CD4-positive, alpha-beta T cell treated with Interleukin-17A for 4 hours (primary cell): ENCODE data around the gene ST6GALNAC3.
"Not testable (repeated sequence)": the region's sequence is repeated elsewhere in the genome, so short reads cannot be mapped to it uniquely, and the experiment has no call there.

Experiments used
- DNase-seq: peaks from one replicate; pipeline ENCODE4 v3.0.0-alpha.2; 2020; ENCODE audit warnings: mixed read lengths

ST6GALNAC3 gene

DNA sequence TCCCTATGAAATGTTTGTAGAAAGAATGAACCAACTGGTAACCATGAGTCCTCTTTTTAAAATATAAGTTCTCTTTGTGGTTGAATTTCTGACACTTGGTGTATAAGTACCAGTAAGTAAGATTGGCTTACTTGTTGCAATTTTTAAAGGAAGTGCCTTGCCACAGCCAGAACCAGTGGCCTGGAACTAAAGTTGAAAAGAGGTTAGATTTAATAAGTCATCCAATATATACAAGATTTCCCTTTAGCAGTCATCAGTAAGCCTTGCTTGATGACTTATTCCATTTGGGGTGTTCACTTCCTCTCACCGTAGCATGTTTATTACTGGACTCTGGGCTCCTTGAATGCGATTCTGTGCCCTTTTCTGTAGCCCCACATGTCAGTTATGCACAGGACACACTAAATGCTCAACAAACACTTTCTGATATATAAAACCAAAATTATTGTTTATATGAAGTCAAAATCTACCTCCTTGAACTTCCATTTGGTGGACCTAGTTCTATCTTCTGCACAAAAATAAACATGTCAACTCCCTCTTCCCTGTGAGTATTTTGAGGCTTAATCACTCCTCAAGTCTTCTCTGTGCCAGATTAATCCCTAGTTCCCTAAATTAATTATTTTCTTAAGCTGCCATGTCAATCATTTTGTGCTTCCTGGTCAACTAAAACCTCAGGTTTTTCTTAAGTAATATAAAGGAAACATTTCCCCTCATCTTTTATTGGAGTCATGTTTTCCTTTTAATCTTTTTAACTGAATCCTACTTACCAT, 218.1 kb downstream of the ST6GALNAC3 start:
- DNase-seq: no peak

DNA sequence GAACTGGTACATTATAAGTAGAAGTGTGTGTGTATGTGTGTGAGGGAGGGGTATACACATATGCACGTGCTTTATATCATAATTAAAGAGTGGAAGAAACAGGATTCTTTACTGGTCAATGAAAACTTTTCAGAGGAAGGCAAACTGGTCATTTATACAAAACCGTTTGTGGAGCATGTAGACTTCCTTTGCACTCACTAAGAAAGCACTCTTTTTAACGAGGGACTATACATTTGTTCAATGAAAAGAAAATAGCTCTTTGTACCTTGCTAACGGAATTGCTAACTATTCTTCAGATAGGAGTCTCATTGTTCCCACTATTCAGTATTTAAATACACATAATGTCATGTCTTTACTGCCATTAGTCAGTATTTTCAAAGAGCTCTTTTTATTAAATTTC, 219.3 kb downstream of the ST6GALNAC3 start:
- DNase-seq: no peak

DNA sequence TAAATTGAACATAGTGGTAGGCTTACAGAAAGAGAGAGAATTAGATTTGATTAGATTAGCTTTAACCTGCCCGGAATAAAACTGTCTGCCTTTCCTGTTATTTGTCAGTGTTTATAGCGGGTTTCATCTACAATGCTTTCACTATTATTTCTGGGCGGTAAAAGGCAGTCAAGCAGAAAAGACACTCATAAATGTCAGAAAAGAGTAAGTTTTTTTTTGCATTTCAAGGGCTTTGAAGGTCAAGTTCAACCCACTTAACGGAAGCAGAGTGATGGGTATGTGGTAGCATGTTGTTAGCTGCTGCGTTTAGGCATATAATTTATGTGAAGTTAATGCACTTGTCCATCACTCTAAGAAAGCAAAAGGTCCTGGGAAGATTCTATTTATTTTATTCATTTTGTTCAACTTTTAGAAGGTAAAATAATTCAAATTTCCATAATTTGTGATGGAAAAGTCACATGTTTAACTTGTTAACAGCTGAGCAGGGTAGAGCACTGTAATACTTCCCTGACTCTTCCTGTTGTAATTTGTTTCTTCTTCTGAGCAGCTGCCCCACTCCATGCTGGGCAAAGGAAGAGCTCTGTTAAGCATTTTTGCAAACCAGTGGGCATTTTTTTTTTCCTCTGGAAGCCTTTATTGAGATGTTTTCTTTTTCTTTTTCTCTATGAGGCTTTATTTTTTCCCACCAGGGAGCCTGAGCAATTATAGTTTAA, 220.1 kb downstream of the ST6GALNAC3 start:
- peak; percentile 22 for DNase-seq

DNA sequence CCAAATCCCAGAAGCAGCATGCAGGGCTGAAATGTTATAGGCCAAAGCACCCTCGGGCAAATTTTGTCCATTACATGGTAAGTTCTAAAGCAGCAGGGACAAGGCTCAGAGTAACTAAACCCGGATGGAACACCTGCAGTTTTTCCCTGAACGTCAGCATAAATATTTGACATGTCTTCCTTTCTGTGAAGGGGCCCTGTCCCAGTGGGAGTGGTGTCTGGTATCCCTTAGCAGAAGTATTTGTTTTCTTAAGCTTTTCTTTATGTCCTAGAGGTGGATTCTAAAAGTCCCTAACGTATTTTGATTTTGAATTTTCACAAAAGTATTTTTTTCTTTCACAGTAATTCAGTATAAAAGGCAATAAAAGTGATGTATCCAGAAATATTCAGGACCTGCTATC, 223.9 kb downstream of the ST6GALNAC3 start:
- no peak for DNase-seq

DNA sequence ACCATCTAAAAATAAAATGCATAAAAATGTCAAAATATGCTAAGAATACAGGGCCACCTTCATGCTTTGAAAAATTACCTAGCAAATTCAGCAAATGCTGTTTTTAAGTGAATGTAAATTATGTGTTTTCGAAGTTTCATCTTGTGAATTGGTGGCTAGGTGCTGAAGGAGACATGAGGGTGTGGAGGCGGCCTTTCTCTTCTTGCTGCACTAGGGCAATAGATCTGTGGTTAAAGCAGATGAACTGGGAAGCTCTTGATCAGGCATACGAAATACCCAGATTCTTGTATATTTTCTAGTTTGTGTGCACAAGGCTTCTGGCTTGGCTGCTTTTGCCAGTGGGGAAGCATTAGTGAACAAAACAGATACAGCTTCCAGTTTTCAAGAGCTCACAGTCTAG, 224.5 kb downstream of the ST6GALNAC3 start:
- peak; percentile 24 for DNase-seq

DNA sequence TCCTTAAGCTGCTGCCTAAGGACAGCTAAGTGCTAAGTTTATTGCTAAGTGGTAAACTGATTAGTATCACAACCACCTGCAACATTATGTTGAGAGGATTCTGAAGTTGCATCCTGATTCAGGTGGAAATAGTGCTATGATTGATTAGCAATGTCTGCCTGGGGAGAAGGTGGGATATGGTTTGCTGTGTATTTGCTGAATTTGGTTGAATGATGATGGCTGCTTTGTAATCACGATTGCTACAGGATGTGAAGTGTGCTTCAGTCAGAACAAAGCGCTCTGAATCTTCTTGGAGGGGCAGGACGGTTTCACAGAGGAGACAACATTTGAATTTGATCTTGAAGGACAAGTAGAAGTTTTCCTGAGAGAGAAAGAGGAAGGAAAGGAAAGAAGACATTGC, 226.0 kb downstream of the ST6GALNAC3 start:
- DNase-seq: no peak

DNA sequence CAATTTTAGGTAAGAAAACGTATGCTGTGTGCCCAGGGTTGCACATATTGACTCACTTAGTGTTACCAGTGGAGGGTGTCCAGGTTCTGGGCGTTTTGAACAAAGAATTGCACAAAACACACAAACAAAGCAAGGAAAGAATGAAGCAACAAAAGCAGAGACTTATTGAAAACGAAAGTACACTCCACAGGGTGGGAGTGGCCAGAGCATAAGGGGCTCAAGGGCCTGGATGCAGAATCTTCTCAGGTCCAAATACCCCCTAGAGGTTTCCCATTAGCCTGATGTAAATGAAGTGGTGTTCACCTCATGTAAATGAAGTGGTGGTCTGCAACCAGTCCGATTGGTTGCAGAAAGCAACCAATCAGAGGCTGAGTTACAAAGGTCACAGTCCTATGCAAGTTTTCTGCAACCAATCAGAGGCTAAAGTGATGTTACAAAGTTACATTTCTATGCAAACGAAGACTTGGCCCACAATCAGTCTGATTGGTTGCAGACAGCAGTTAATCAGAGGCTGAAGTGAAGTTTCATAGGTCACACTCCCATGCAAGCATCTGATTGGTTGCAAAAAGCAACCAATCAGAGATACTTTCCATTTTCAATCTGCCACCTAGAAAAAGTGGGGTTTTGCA, 228.3 kb downstream of the ST6GALNAC3 start:
- DNase-seq: no peak

DNA sequence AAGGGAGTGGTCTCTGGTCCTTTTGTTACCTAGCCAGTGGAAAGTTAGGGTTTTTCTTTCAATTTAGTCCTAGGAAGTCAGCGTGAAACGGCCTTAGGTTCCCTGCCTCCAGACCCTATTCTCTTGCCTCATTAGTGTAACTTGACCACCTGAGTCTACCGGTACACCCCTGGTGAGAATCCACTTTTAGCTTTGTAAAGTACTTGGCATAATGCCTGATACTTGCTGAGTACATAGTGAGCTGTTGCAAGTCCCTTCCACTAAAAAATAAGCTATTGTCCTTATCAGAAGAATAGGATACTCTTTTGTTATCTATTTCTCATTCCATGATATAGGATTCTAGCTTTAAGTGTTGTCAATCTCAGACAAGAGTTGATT, 228.8 kb downstream of the ST6GALNAC3 start:
- DNase-seq: no peak

DNA sequence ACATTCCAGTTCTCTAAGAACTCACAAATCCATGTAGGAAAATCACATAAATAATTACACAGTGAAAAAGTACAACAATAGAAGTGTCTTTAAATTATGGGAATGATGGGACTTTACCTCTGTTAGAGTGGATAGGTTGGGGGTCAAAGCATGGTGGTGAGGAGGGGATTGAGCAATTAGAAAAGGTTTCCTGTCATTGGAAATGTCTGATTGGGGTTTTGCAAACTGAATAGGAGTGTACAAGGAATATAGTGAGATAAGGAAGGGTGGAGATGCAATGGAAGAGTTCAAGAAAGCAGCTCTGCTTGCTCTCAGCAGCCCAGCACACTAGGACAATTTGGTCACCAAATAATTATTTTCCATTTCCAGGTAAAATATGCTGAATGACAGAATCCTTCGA, 238.8 kb downstream of the ST6GALNAC3 start:
- DNase-seq: no peak

DNA sequence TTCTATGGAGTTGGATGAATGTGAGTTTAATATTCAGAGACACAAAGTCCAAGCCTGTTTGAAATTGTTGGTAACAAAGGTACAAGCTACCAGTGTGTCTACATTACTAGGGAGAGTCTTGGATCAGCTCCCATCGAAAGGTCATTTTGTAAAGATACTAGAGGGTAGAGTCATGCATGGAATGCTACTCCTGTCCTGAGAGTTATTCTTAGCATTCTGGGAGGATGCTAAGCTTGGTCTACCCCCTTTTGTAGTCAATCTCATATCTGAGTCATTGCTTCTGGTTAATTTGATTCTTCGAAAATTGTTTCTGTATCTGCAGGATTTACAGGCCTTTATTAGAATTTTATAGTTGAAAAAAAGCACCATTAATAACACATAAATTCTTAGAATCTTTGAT, 240.2 kb downstream of the ST6GALNAC3 start:
- DNase-seq: no peak

DNA sequence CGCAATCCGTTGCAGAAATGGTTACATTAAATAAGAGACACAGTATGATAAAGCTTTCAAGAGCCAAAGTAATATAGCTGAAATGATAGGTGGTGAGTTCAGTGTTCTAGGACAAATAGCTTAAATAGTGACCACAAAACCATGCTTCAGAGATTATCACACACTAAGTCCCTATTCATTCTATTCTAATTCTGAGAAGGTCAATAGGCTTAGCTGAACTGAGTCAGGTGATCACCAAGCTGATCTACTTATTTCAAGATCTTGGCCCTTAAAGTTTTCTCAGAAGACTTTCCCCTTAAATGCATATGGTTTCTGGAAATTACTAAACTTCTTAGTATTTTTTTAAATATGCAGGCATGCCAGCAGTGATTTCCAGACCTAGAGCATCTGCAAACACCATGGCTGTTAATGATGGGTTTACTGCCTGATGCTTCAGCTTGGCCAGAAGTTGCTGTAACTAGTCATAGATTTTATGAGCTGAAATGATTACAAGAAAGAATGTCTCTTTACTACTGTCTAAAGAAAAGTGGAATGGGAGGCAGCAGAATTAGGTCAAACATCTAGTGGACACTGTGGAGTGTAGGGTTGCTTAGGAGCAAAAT, 242.9 kb downstream of the ST6GALNAC3 start:
- no peak for DNase-seq

DNA sequence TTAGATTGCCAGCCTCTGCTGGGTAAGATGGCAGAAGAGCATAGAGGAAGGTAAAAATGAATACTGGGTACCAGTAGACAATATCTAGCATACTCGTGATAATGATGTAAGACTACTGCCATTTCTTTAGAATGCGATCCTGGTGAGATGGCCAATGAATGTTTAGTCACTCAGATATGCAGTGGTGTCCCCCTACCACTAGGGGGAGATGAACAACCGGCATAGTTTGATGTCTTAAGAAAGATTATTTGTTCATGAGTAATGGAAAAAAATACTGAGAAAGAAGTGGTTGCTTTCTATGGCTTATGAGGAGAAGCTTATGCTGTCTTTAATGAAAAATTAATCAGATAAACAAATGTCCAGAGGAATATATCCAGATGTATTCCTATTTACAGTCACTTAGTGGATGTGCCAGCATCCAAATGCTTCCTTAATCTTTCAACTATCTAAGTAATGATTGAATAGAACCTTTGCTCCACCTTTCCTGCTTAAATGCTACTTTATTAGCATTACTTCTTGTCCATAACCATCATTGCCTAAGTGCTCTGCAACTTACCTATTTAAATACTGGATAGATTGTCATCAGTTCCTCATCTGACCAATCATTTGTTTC, 256.6 kb downstream of the ST6GALNAC3 start:
- DNase-seq: peak; percentile 41

DNA sequence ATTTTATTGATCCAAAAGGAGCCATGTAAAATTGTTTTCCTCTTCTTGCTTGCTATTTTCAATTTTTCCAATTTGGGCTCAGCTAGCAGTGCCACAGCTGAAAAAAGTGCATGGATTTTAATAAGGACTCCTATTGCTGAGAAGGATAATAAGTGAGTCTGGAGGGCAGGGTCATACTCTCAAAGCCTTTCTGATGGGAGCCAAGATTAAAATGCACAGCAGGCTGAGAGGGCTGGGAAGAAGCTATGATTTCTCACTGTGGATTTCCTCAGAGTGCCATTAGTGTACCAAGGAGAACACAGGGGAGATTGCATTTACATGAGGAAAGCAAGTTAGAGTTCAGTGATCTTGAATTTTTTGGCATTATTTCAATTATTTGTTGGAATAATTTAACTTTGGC, 261.3 kb downstream of the ST6GALNAC3 start:
- no peak for DNase-seq

DNA sequence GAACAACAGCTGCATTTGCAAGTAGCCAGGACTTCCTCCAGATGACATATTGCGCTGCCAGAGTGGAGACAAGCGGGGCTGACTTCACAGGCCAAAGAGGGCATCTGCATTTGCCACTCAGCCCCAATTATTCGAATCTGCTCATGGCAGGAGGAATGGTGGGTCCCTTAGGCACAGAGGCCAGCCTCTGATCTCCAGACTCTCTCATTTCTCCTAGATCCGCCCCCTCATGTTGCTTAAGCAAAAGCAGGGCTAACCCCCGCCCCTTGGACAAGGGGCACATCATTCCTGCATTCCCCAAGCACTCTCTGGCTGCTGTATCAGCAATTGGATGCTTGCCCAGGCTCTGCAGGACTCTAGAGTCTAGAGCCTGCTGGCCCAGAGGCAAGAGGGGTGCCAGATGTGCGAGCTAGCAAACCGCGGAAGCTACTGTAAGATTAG, 262.4 kb downstream of the ST6GALNAC3 start:
- DNase-seq: no peak

DNA sequence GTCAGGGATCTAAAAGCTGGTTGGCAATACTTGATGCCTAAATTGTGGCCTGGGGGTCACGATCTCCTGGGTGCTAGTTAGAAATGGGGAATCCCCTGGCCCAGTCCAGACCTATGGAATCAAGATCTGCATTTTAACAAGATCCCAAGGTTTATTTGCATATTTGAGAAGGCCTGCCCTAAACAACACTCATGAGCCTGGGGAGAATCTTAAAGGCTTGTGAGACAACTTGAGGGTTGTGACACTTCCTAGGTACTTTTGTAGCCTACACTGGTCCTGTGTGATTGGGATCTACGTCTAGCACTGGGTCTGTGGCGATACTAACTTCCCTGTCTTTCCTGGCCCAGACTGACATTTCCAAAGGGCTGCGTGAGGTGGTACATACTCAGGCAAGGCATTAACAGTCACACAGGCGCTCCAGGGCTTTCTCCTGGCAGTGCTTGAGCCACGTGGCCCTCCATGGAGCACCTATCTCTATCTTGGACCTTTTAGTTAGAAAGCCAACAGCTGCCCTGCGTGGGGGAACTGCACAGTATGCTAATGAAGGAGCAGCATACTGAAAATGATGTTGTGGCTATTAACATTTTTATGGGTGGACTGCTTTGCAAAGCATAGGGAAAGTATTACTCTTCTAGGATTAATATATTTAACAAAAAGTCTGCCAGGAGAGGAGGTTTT, 263.1 kb downstream of the ST6GALNAC3 start:
- no peak for DNase-seq

DNA sequence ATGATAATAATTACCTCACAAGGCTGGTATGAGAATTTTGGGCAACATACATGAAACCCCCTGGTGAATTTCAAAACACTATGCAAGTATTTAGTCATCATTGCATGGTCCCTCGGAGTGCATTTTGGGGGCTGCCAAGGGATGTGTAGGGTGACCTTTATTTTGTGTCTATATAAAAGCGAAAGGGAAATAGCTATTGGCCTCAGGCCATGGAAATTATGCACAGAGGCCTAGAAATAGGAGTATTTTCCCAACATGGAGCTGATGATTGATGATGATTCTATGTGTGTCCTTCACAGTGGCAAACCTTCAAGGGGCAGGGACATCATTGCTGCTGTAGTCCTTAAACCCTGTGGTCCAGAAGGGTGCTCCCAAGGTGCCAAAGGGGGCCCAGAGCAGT, 265.5 kb downstream of the ST6GALNAC3 start:
- DNase-seq: no peak

DNA sequence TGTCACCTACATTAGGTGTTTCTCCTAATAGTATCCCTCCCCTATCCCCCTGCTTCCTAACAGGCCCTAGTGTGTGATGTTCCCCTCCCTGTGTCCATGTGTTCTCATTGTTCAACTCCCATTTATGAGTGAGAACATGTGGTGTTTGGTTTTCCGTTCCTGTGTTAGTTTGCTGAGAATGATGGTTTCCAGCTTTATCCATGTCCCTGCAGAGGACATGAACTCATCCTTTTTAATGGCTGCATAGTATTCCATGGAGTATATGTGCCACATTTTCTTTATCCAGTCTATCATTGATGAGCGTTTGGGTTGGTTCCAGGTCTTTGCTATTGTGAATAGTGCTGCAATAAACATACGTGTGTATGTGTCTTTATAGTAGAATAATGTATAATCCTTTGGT, 267.3 kb downstream of the ST6GALNAC3 start:
- DNase-seq: not testable (repeated sequence)

DNA sequence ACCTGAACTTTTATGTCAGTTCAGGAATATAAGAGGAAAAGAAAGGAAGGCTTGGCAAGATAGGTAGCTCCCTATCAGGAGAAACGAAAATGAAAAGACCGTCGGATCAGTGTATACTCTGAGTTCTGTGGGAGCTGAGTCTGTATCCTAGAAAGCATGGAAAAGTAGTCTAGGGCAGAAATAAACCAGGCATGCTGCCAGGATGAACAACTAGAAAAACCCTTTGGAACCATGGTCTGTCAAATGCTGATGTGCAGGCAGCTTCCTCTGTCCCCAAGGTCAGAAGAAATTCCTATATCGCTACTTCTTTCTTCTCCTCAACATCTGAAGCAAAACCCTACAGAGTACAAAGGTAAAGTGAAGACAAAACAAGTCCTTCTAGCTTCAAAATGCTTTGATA, 268.8 kb downstream of the ST6GALNAC3 start:
- DNase-seq: no peak

DNA sequence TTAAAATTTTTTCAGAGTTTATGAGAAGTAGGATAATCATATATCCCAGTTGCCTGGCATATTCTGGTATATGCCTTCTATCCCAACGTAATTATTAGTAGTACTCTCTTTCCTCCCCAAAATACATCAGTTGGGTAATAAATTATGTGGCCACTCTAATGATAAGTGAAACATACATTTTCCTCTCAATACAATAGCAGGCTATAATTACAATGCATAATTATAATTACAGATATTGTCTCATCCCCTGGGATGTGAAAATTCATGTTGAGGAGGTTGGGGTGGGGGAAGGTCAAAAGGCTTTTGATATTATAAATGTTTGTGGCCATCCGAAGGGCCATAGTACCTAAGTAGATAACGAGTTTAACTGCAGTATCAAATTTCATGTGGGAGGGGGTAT, 277.1 kb downstream of the ST6GALNAC3 start:
- no peak for DNase-seq

DNA sequence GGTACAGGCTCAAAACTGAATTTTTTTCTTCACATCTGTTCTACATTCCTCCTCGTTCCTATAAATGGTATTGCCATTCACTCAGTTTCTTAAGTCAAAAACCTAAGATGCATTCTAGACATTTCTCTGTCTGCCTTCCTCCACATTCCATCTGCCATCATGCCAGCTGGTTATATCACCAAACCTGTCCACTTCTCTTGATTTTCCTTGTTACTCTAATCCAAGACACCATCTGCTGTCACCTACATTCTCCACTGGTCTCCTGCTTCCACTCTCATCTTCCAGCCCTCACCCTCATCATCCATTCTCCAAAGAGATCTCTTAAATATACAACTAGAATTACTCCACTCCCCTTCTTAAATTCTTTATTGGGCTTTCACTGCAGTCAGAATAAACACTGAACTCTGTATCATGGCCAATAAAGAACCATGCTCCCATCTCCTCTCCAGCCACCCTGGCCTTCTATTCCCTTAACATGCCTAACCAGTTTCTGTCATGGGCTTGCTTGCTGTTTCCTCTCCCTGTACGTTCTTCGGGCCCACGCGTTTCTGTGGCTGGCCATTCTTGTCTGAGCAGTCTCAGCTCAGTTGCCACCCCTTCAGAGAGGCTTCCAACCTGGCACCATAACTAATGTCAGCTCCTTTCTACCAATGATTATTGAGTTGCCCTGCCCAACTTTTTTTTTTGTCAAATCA, 278.3 kb downstream of the ST6GALNAC3 start:
- DNase-seq: no peak

DNA sequence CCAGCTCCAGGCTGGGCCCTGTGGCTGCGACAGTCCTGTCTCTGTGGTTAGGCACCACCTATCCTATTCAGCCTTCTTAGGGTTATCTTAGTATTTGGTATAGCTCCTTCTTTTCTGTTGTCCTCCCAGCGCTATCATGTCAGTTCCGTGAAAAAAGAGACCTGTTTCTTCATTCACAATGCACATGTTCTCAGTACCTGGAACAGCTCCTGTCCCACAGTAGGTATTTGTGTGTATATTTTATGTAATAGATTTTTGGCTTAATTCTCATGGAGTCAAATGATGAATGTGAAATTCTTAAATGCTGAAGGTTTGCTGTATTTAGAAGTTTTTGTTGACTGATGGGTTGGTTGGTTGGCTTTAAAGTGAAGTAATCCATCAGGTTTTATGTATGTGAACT, 279.7 kb downstream of the ST6GALNAC3 start:
- DNase-seq: no peak

DNA sequence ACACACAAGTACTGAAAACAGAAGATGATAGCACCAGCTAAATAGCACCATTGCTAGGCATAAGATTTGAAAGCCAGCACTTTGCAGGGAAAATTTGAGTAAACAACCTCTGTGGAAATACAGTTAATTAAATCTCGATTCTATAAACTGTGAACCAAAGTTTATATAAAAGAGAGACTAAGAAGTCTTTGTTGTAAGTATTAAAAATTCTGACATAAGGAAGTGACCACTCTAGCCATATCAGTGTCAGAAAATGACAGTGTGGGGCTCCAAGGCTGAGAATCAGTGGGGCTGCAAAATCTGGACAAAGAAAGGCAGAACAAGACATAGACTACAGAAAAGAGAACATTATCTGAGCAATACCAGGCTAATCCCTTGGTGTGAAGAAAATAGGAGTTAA, 292.2 kb downstream of the ST6GALNAC3 start:
- DNase-seq: no peak
